Esophagus squamous epithelium (tissue), 4 donors: ENCODE measurements around the gene YKT6.

Experiments used
- CTCF ChIP-seq, 6 experiments: fragments of 450-650 bp in 4 of 6; fragments of 200-600 bp in 2 of 6; sonication (generic) in 2 of 6; IDR thresholded peaks; one replicate each; pipeline ENCODE4 v1.5.1; 2016 to 2019; ENCODE audit warnings: antibody characterized with exemption in 6 of 6, mild to moderate bottlenecking in 4 of 6, moderate library complexity in 4 of 6
- POLR2A ChIP-seq, 4 donors: fragments of 450-650 bp; IDR thresholded peaks; one replicate each; pipeline ENCODE4 v1.6.1; 2017; ENCODE audit warnings: antibody characterized with exemption in 4 of 4, mild to moderate bottlenecking in 4 of 4, moderate library complexity in 3 of 4

GRCh38 chr7:44191171-44191570 lies 9.6 kb upstream of the YKT6 start:
- TF ChIP-seq CTCF (IDR thresholded peaks at IDR 0.05): no peak
- TF ChIP-seq POLR2A (IDR thresholded peaks at IDR 0.05): no peak
